GM21381 (cell line): ENCODE results near the gene LEKR1.

Experiments
- ATAC-seq: cut with Tn5 transposase; IDR thresholded peaks from one replicate; pipeline ENCODE4 v1.9.1; 2021; ENCODE audit warnings: mild to moderate bottlenecking, moderate library complexity; ENCODE audit not compliant: unreplicated experiment

LEKR1 gene

DNA sequence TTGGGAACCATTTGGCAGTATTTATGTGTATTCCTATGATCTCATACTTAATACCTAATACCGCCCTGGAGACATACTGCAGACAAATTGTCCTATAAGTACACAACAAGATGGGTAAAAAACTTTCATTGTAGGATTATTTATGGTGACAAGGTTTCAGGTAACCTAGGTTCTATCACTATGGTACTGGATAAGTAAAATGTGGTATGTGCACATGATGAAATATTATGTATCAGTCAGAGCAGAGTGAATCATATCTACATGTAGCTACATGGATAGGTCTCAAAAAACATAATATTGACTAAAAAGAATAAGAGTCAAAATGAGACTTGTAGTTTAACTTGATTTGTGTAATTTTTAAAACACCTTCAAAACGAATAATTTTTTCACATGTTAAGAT, 147.8 kb downstream of the LEKR1 start:
- ATAC-seq: no peak

GRCh38 chr3:156974931-156975330, 148.8 kb downstream of the LEKR1 start:
- no peak for ATAC-seq

DNA sequence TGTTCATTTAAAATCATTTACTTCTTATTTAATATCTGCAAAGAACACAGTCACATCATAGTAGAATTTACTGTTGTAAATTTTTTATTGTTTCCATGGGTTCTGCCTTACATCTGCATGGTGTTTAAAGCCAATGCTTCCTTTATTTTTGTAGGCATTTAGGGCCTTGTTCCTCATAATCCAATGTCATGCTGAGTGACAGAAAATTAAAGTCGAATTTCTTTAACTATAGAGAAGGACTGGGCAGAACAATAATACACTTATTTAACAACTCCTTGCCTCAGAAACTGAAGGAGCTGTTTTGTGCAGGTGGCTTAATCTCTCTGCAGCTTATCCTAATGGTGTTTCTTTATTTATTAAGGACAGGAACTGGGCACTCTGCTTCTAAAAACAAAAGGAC, 149.6 kb downstream of the LEKR1 start:
- no peak for ATAC-seq

GRCh38 chr3:156976933-156977332, 150.8 kb downstream of the LEKR1 start:
- ATAC-seq: no peak

DNA sequence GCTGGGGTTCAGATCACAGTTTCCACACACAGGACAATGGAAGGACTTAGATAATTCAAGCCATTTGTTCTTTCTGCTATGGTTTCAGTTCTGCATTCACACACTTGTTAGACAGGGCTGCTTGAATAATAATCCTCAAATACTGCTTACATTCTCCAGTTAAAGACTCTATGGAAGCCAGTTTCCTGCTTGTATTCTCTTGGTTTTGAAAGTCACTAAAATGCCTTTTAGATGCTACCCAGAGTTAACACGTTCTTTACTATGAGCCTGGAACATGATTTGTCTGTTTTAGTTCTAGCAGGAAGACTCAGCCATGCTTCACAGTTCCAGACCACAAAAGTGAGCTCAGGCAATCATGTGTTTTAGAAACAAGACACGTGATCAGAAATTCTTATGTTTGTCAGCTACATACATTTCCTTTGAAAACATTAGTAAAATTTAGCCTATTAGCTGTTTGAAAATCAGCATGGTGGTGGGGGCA, 152.4 kb downstream of the LEKR1 start:
- ATAC-seq: peak; percentile 91

GRCh38 chr3:156981005-156981404, 154.9 kb downstream of the LEKR1 start:
- no peak for ATAC-seq

DNA sequence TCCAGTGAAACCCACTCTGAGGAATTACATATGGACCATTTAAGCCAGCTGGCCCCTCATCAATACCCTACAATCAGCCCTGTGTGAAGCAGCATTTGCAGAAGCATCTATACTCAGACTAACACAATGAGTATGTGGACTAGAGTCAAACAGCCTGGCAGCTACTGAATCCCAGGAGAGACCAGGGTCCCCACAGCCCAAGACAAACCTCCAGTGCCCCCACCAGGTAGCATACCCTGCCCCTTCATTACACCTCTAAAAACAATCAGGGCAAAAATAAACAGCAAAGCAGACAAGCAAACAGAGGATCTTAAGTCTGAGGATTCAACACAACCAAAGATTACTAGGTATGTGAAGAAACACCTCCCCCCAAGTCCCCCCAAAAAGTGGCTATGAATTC, 157.4 kb downstream of the LEKR1 start:
- ATAC-seq: no peak

DNA sequence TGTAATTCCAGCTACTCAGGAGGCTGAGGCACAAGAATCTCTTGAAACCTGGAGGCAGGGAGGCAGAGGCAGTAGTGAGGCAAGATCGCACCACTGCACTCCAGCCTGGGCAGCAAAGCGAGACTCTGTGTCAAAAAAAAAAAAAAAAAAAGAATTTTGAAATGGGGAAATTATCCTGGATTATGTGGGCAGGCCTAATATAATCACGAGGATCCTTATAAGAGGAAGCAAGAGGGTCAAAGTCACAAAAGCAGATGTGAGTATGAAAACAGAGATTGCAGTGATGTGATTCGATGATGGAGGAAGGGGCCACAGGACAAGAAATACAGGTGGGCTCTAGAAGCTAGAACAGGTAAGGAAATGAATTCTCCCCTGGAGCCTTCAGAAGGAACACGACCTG, 159.6 kb downstream of the LEKR1 start:
- ATAC-seq: no peak

DNA sequence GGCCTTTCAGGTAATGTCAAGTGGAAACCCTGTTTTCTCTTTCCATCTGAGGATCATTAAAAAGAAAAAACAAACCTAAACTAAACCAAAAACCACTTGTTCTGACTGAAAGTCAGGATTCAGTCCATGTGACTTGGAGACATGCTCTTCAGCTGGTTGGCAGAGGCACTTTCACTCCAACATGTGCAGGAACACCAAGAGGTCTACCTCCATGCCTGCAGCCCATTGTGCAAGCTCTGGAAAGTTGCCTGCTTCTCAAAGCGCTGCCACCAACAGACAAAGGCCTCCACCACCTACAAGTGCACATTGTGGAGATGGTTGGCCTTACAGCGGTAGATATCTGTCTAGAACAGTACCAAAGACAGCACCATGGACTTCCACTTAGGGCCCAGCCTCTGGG, 161.8 kb downstream of the LEKR1 start:
- ATAC-seq: no peak

- no peak for ATAC-seq
Measured at GRCh38 chr3:156997351-156997750, 171.2 kb downstream of the LEKR1 start.

- no peak for ATAC-seq
Measured at GRCh38 chr3:157001221-157001957, 175.2 kb downstream of the LEKR1 start.

DNA sequence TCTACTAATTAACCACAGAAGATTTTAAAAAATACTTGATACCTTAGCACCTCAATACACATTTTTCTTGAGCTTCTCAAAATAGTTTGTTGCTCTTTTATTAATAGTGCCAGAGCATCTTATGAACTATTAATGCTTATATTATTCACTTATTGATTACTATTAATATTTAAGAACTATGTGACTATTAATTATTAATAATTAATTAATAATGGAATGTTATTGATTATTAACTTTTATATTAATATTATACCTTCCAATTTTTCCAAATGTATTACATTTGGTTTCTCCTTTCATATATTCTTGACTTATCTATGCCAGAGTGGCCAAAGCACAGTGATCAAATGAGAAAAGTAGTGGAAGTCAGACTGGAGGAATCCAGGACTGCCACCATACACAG, 195.5 kb downstream of the LEKR1 start:
- ATAC-seq: no peak

GRCh38 chr3:157023226-157023625, 197.1 kb downstream of the LEKR1 start:
- no peak for ATAC-seq

- no peak for ATAC-seq
Measured at GRCh38 chr3:157026091-157026490, 199.9 kb downstream of the LEKR1 start.

DNA sequence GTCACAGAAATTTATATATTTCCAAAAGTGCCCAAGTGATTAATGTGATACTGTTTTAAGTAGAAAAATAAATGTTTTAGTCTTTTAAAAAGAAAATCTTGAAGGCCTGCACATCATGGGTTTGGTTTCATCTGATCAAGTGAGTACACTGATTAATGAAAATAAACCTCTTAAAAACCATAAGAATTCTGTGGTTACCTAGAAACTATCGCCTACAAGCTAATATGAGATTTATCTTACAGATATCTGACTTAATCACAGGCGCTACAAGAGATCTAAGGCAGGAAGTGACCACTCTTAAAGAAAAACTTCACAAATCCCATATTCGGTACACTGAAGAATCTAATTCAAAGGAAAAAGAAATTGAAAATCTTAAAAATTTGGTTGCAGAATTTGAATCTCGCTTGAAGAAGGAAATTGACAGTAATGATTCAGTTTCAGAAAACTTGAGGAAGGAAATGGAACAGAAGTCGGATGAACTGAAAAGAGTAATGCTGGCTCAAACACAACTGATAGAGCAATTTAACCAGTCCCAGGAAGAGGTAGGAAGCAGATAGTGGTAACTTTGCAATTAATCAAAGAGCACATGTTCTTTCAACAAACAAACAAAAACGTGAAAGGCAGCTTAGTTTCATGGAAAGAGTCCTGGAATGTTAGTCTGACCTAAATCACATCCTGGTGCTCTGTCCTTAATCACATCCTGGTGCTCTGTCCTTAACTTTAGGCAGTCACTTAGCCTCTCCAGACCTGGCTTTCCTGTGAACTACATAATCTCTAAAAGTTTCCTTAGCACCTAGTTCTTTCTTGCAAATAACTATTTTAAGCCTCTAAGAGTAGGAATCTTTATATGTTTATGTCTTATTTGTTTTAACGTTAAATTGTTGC, 201.9 kb downstream of the LEKR1 start:
- ATAC-seq: no peak

DNA sequence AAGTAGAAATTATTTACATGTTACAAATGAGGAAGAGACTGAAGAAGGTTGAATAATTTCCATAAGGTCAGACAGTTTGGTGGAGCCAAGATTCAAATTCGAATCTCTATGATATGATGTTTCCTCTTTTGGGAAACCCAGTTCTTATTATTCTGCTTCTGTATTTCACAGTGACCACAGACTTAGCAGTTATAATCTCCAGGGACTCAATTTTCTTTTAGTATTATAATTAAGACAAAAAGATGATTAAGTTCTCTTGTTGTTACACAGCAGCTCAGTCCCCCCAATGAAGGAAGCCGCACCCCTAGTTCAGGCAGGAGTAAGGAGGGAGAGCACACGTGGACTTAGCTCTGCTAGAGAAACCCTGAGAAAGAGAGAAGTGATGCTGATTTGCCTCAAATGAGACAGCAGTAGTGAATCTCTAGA, 203.2 kb downstream of the LEKR1 start:
- ATAC-seq: no peak

DNA sequence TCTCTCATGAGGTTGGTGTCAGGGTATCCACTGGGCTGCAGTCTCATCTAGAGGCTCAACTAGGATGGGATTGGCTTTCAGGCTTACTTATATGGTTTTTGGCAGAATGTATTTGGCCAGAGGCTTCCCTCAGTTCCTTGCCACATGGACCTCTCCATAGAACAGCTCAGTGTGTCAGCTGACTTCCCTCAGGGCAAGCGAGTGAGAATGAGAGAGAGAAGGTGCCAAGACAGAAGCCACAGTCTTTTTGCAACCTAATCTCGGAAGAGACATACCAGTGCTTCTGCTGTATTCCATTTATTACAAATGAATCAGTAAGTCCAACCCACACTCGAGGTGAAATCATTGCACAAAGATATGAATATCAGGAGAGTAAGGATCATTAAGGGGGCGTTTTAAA, 204.6 kb downstream of the LEKR1 start:
- no peak for ATAC-seq

DNA sequence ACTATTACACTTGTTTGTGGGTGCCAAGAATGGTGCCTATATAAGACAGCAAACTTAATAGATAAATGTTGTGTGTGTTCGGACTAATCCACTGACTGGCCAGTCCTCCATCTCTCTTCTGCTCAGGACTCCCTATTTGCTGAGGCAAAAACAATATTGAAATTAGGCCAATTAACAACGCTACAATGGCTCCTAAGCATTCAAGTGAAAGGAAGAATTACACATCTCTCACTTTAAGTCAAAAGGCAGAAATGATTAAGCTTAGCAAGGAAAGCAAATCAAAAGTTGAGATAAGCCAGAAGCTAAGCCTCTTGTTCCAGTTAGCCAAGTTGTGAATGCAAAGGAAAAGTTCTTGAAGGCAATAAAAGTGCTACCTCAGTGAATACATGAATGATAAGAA, 206.8 kb downstream of the LEKR1 start:
- ATAC-seq: no peak

- ATAC-seq: no peak
Measured at GRCh38 chr3:157040456-157040855, 214.3 kb downstream of the LEKR1 start.

- ATAC-seq: no peak
Measured at GRCh38 chr3:157042226-157042625, 216.1 kb downstream of the LEKR1 start.

DNA sequence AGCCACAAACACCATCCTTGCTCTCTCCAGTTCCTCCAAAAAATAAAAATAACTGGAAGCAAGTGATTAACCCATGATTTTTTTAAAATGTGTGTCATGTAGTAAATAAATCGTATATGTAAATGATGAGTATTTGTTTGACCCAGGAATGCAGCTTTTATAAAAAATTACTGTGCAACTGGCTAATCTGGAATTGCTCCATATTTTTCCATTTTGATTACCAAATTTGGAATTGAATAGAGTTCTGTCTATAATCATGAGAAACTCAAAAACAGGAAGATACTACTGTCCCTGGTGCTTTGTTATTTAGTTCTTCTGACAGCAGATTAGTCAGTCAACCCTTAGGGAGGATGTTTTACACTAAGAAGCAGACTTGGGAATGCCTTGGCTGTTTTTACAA, 217.6 kb downstream of the LEKR1 start:
- ATAC-seq: no peak

GRCh38 chr3:157045238-157045850, 219.2 kb downstream of the LEKR1 start:
- no peak for ATAC-seq
